KOPT-K1 (cell line): ENCODE results near the gene DIAPH1.

Source experiments
- H3K27ac ChIP-seq: fragments of 200-600 bp; sonication (generic); 2 replicates; pipeline ENCODE4 v1.5.1; 2016; ENCODE audit warnings: antibody characterized with exemption, mild to moderate bottlenecking, low read depth, low read length; ENCODE audit not compliant: poor library complexity, severe bottlenecking
- H3K36me3 ChIP-seq: fragments of 200-600 bp; sonication (generic); 2 replicates; pipeline ENCODE4 v1.5.1; 2017; ENCODE audit warnings: antibody characterized with exemption, mild to moderate bottlenecking, low read length, moderate library complexity; ENCODE audit not compliant: insufficient read depth
- H3K9me3 ChIP-seq: fragments of 200-600 bp; sonication (generic); 2 replicates; pipeline ENCODE4 v1.5.1; 2017; ENCODE audit warnings: antibody characterized with exemption, low read length, mild to moderate bottlenecking; ENCODE audit not compliant: insufficient read depth, poor library complexity, severe bottlenecking

DIAPH1 gene

DNA sequence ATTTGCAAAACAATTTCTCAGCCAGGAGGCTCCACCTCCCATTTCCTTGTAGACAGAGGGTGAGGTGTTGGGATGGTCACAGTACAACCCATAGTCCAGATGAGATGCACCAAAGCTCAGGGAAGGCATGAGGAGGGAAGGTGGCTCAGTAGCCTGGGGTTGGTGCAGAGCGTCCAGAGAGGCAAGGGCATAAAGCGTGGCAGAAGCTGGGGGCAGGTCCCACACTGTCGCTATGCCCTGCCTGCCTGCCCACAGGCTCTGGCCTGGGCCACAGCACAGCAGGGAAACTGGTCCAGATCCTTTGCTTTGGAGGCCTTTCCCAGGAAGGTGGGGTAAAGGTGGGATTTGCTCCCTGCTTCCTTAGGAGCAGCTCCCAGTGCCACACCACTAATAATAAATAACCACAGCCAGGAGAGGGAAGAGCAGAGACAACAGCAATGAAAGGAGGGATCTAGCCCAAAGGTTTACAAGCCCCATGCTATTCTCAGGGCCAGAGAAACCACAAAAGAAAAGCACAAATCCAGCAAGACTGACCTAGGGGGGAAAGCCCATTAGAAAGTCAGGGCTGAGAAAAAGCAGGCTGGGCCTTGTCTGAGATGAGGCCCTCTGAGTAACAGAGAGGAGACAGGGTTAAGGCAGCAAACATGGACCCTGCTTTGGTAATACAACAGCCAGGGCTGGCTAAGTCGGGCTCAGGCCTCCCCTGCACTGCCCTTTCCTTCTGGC, 102.7 kb downstream of the DIAPH1 start:
- H3K9me3 ChIP-seq = no peaks in the 10 kb centered on the region
- H3K27ac ChIP-seq = no peak overlapping the region
- H3K36me3 ChIP-seq = peaks cover 83% of the 10 kb centered on the region

DNA sequence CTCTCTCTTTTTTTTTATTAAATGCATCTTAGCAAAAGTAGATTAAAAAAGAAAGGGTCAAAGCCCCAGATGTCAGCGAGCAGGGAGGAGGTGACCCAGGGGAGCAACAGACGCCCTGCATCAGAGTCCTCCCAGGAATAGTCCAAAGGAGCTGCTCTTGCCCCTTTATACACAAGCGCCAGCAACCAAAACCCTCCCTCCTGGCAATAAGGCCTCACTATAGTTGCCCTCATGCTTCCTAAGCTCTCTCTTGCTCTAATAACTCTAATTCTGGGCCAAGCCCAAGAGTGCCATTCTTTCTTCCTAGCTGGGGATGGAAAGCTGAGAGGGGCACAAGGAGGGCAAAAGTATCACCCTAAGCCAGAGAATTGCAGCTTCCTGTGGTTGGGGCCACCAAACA, 103.7 kb downstream of the DIAPH1 start:
- Histone ChIP-seq H3K36me3 (peaks cover 74% of the 10 kb centered on the region), H3K27ac (no peak overlapping the region)

DNA sequence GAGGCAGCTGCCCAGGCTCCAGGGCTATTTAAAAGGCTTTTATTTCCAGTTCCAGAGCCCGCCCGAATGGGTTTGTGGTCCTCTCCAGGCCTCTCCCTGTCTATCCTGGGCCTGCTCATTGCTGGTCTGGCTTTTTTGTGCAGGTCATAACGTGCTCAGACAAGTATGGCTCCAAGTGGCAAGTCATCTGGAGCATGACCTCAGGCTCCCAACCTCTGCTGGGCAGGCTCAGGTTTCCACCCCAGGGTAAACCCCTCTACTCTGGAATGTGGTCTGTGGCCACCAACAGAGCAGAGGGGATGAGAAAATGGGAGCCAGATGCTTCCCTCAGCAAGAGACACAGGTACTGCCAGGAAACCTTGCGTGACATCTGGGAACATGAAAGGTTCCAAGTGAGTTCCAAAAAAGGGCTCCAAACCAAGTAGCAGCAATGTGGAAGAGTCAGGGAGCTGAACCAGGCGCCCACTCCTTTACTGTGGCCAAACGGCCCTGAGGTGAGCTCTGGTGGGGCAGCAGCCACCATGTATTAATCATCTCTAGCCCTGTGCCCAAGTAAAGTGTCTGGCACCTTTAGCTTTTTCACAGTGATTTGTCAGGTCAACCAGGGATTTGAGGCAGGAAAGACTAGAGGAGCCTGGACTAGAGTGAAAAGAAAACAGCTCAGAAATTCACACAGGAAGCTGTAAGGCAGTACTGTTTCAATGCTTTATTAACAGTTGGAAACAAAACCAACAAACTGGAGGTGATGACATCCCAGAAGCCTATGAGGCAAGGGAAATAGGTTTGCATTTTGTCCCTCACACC, 104.3 kb downstream of the DIAPH1 start:
- H3K27ac ChIP-seq = no peak overlapping the region
- H3K9me3 ChIP-seq = no peaks in the 10 kb centered on the region
- peaks cover 68% of the 10 kb centered on the region for H3K36me3 ChIP-seq

More for the DNA sequence above, 103.7 kb downstream of the DIAPH1 start:
- H3K9me3 ChIP-seq = no peaks in the 10 kb centered on the region

DNA sequence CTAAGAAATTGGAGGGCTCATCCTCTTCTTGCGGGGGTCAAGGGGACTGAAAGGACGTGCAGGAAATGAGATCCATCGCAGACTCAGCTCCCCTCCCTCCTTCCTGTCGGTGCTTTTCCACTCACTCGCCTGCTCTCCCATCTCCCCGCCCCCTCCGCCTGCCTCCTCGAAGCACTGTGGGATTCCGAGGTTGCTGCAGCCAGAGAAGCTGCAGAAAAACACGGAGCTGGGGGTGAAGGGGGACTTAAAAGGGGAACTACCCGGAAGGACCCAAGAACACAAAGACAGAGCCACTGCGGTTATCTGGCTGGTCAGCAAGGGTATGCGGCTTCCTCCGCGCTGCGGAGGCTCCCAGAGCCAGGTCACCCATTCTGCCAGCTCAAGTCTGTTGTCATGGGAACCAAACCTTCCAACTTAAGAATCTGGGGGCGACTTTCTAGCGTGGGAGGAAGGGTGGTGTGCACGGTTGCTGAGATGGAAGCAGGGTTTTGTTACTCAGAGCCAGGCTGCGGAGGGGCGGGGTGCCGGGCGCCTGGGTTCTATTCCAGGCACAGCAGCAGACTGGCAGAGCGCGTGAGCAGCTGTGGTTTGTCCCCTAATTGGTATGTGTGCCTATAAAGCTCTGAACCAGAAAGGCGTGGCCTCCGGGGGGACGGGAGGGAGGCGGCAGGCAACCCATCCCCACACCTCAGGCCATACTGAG, 105.0 kb downstream of the DIAPH1 start:
- Histone ChIP-seq H3K36me3 (peaks cover 60% of the 10 kb centered on the region), H3K27ac (no peak overlapping the region), H3K9me3 (no peaks in the 10 kb centered on the region)

DNA sequence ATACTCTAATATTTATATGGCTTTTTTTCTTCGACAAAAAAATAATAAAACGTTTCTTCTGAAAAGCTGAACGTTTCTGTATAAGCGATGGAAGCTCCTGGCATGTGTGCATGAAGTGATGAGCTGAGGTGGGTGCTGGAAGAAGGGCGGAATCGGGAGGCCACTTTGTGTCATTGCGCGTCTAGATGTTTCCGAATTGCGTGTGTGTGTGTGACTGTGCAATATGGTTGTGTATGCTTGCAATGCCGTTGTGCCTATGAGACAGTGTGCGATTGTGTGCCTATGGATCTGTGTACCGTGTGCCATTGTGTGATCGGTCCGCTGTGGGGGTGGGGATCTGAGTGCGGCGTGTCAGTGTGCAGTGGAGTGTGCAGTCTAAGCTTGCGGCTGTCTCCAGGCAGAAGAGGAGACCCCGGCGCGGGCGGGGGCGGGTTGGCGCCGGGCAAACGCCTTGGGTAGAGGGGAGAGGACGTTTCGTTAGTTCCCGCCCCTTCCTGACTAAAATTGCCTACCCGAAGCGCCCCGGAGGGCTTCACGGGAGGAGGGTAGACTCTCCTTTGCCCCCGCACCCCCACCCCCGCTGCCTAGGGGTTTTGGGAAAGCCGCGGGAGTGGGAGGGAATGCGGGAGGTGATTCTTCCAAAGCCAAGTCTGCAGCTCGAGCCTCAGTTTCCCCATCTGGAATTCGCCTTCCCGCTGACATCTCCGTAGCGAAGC, 105.7 kb downstream of the DIAPH1 start:
- Histone ChIP-seq H3K9me3 (no peaks in the 10 kb centered on the region), H3K36me3 (peaks cover 53% of the 10 kb centered on the region), H3K27ac (no peak overlapping the region)

- H3K27ac ChIP-seq = no peak overlapping the region
- H3K36me3 ChIP-seq = peaks cover 47% of the 10 kb centered on the region
- no peaks in the 10 kb centered on the region for H3K9me3 ChIP-seq
Observed at GRCh38 chr5:141512390-141512910, 106.3 kb downstream of the DIAPH1 start.

GRCh38 chr5:141511771-141512325, 107.0 kb downstream of the DIAPH1 start:
- Histone ChIP-seq H3K9me3 (no peaks in the 10 kb centered on the region), H3K27ac (no peak overlapping the region), H3K36me3 (peaks cover 41% of the 10 kb centered on the region)

GRCh38 chr5:141510850-141511601, 107.8 kb downstream of the DIAPH1 start:
- Histone ChIP-seq H3K27ac (no peak overlapping the region), H3K9me3 (no peaks in the 10 kb centered on the region), H3K36me3 (peaks cover 33% of the 10 kb centered on the region)

DNA sequence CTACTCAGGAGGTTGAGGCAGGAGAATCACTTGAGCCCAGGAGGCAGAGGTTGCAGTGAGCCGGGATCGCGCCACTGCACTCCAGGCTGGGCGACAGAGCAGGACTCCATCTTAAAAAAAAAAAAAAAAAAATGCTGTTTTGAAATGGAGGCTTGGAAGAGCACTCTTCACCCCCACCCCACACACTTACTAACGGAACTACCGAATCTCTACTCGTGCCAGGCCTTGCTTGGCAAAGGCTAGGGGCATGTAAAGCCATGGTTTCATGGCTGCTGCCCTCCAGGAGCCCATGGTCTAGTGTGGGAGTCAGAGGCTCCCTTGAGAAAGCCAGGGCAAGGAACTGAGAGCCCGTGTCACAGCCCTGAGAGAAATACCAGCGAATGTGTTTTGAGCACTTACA, 108.6 kb downstream of the DIAPH1 start:
- Histone ChIP-seq H3K9me3 (no peaks in the 10 kb centered on the region), H3K36me3 (peaks cover 24% of the 10 kb centered on the region), H3K27ac (no peak overlapping the region)

GRCh38 chr5:141508798-141509611, 109.8 kb downstream of the DIAPH1 start:
- H3K36me3 ChIP-seq = peaks cover 12% of the 10 kb centered on the region; the same call in 1 of the 2 replicates
- no peaks in the 10 kb centered on the region for H3K9me3 ChIP-seq
- H3K27ac ChIP-seq = no peak overlapping the region

DNA sequence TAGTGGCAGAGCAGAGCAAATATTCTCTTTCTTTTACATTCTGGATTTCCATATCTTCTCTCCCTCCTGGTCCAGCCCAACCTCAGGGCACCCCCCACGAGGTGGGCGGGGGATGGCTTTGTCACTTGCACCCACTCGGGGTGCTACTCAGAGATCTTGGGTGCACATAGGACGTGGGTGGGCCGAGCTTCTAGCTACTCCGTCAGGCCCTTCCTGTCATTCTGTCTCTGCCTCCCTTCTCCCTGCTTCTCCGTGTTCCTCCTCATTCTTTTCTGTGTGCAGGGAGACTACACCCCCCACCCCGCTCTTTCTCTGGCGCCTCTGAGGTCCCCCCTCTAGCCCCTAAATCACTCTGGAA, 110.4 kb downstream of the DIAPH1 start:
- Histone ChIP-seq H3K36me3 (peaks cover 7% of the 10 kb centered on the region; the same call in 1 of the 2 replicates), H3K9me3 (no peaks in the 10 kb centered on the region), H3K27ac (no peak overlapping the region)

DNA sequence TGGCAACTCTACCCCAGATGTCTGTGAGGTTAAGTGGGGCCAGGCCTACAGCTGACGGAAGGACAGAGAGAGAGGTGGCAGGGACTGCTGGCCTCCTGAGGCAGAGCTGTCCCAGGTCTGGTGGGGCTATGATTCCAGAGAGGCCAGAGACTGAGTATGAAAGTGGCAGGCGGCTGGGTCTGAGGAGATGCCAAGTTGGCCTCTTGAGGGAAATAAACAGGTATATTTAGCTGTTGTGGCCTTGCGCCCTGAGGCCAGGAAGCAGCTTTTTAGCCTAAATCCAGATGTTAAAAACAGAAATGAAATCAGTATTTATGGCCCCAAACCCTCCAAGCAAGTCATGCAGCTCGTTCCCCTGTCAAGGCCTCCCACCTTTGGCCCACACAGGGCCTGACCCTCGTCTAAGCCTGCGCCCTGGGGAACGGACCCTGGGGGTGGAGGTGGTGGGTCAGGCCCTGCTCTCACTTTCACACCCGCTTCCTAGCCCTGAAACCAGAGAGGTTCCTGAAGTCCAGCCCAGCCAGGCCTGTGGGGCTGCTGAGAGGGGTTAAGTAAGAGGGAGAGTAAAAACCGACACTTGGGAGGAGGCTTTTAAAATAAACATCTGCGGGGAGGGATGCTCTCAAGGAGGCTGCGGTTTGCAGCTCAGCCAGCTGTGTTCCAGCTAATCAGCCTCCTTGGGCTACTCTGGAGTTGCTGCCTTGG, 111.3 kb downstream of the DIAPH1 start:
- Histone ChIP-seq H3K27ac (no peak overlapping the region), H3K36me3 (no peaks in the 10 kb centered on the region), H3K9me3 (no peaks in the 10 kb centered on the region)
